ENCODE measurements around the gene PUS3.

PUS3 gene, protein sequence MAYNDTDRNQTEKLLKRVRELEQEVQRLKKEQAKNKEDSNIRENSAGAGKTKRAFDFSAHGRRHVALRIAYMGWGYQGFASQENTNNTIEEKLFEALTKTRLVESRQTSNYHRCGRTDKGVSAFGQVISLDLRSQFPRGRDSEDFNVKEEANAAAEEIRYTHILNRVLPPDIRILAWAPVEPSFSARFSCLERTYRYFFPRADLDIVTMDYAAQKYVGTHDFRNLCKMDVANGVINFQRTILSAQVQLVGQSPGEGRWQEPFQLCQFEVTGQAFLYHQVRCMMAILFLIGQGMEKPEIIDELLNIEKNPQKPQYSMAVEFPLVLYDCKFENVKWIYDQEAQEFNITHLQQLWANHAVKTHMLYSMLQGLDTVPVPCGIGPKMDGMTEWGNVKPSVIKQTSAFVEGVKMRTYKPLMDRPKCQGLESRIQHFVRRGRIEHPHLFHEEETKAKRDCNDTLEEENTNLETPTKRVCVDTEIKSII

DNA sequence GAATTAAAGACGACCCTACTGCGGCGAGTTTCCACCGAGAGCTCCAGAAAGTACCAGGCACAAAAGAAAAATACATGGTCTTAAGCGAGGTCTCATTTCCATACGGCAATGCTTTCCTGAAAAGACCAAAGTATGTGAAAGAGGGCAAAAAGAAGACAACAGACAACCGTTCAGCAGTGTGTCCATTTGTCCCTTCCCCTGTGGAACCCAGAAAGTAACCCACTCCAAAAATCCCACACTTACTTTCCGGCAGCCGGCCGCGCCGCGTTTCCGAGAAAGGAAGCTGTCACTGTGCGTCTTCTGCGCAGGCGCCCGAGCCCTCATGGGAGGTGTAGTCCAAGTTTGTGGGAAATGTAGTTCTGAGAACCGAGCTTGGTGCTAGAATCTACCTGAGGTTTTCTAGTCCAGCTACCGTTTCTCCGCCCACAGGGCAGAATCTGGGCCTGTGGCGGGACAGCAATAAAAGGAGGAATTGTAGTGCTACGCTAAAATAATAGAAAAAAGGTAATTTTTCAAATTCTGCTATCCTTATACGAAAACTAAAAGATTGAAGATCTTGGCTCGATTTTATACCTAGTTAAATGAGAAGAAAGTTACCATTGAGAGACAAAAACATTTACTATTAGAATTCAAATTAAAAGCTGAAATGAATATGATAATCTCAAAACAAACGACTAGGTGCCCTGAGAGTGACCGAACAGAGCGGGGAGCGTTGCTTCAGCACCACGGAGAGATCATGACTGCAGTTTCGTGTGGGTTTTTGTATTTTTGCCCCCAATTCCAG lies at the start of gene PUS3:
TSS of gene PUS3 (minus strand) at position 280 of the 784 bp plus-strand sequence. CDS start 6,922 bp downstream, outside the sequence.
- peak; percentile 23 for DNase-seq

DNA sequence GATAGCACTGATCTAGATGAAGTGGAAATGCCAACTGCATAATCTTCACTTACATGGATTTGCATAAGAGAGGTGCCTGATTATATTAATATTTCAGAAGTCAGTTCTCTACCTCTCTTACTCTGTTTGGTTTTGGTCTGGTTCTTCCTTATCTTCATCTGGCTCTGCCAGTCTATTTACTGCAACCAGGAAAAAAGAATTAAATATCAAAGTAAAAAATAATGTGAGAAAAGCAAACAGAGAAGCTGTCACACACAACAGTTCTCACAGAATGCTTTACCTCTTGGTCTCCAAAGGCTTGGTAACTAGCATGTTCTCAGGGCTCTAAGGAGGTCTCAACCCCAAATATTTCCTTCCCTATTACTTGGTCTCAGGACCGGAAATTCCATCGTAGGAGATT lies 49.6 kb upstream of the PUS3 start:
- no peak for DNase-seq

DNA sequence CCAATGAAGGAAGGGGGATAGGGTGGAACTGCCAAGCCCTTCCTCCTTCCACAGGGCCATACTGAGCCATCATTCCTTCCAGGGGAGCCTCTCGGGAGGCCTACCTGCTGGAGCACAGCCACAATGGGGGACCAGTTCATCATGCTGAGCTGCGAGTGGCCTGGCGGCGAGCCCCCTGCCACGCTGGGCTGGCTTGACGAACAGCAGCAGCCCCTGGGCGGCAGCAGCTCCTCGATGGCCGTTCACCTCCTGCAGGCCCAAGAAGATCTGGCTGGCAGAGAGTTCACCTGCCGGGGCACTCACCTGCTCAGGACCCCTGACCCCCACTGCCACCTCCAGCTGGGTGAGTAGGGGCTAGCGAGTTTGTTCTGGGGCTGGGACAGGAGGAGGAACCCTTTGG lies 48.7 kb upstream of the PUS3 start:
- DNase-seq = no peak

DNA sequence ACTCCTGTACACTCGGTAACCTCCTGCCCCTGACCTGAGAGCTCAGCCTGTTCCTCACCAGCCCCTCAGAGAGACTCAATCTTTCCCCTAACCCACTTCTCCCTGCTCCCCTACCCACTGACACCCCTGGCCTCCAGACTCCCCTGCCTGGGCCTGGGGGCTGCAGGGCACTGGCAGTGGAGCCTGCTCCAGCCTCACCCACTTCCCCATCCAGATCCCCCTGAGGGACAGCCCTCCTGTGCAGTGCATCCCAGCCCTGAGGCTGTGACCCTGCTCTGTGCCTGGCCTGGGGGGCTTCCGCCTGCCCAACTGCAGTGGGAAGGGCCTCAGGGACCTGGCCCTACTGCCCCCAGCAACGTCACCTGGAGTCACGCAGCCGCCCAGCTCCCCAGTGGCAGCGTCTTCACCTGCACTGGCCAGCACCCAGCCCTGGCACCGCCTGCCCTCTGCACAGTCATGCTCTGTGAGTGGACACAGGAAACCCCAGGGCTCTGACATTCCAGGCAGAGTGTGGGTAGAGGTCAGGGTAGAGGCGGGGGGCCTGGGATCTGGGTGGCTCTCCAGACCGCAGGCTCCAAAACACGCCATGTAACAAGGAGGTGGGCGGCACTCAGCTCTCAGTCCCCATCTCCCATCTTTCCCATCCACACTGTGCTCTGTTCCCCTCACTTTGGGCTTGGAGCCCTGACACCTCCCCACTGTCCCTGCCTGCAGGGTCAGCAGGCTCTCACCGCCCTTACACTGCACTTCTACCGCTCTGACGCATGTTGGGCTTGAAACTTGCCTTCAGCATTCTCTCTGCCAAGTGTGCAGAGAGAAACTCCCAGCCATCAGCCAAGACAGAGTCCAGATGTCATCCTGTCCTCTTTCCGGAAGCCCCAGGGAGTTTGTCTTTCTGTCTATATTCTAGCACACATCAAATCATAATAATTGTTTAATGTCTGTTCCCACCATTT lies 48.0 kb upstream of the PUS3 start:
- no peak for DNase-seq

DNA sequence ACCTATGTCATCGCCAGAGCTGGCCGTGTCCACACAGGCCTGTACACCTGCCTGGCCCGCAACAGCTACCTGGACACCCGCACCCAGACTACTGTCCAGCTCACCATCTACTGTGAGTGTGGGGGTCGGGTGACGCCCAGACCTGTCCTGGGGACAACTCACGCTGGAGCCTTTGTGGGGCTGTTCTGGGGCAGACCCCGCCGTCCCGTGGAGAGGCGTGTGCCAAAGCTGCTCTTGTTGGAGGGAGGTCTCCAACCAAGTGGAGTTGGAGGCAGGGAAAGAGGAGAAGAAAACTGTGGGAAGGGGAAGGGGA lies 47.1 kb upstream of the PUS3 start:
- no peak for DNase-seq

DNA sequence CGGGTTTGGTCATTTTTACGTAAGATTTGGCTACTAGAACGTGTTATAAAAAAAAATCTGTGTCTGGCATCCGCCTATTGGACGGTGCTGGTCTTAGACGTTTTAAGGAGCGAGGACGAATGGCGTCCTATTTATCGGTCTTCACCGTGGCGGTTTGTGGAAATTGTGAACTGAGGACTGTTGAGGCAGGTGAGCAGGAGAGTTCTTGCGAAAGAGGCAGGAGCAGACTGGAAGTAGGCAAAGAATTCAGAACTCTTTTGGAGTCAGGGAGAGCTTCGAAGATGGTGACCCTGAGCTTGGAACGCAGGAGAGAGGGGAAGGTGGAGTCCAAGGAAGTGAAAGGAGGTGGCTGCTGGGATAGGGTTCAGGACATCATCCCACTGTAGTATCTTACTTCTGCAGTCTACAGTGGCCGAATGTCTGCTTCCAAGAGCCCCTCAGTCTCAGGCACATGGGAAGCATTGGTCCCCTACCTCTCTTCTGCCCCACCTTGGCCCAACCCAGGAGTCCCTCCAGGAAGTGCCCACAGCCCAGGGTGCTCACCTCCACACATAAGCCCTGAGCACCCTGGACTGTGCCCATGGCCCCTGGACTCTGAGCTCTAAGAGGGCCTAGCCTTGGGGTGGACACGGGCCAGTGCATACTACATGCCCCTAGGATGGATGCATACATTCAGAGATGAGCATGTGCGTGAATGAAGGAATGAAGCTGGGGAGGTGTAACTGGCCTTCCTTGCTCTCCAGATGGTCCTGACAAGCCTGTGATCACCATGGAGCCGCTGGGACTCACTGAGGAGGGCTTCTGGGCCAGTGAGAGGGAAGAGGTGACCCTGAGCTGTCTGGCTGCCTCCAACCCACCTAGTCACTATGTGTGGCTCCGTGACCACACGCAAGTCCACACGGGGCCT lies 46.5 kb upstream of the PUS3 start:
- DNase-seq = no peak

DNA sequence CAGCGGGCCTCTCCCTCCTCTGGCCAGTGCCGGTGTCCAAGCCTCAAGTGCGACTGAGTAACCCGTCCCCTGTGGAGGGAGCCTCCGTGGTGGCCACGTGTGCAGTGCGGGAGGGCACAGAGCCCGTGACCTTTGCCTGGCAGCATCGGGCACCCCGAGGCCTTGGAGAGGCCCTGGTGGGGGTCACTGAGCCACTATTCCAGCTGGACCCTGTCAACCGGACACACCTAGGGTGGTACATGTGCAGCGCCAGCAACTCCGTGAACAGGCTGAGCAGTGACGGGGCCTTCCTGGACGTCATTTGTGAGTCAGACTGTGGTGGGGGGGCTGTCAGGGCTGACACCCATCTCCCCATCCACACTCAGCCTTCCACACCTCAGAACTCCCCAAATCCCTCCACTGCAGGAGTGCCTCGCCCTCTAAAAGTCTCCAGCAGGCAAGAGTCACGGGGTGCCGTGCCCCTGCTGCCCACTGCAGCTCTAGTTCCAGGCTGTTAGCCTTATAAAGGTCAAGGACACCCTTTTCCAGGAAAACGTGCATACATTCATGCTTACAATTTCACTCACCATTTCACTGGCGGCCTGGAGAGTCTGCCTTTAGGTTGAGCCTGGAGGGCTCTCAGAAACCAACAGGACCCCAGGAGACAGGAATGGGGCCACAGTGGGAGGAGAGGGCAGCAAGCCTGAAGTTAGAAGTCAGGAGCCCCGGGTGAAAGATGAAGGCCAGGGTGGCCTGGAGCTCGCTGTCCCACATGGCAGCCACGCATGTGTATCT lies 45.5 kb upstream of the PUS3 start:
- no peak for DNase-seq

DNA sequence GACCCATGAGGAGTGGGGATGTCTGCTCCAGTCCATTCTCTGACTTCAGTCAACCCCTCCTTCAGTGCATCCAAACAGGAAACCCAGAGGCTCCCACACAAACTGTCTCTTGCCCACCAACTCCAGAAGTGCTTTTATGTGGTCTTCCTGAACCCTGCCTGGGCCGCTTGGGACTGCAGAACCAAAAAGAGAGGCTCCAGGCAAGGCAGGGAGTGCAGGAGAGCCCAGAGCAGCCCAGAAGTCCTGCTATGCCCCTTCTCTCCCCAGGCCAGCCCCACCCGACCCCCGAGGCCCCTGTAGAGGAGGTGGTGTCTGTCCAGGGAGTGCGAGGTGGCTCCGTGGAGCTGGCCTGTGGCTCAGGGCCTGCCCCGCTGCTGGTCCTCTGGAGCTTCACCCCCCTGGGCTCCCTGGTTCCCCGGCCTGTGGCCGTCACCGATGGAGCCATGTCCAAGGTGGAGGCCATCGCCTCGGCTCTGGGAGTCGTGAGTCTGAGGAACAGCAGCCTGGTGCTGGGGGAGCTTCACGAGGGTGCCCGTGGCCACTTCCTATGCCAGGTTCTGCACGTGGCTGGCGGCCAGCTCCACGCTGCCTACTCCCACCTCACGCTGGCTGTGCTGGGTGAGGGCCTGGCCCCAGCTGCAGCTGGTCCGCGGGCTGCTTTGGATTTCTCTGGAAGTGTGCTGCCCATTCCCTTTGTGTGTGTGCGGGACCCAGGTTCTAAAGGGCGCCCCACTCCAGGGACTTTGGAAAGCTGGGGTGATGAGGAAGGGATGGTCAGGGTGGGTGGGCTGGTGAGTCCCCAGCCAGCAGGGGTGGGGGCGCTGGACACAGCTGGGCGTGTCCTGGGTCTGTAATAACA lies 44.6 kb upstream of the PUS3 start:
- no peak for DNase-seq

DNA sequence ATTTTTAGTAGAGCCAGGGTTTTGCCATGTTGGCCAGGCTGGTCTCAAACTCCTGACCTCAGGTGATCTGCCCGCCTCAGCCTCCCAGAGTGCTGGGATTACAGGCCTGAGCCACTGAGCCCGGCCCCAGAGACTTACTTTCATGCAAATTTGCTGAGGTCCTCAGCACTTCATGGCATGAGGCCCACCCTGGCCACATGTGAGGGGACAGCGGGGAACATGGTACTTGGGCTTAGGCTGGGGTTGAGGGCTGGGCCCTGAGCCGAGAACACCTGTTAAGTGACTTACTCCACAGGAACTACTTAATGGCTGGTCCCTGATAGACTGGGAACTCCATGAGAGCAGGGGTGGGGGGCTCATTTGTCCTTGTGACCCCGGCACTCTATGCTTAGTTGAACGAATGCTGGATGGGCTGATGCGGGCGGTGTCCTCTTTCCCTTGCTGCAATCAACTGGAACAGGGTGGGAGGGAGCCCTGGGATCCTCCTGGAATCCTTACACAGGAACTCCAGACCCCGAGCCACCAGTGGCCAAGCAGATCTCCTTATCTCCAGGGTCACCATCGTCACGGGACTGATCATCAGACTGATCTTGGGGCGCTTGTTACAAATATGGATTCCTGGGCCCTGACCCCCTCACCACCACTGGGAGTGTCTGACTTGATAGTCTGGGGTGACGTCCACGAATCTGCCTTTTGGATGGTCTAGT lies 43.9 kb upstream of the PUS3 start:
- no peak for DNase-seq

DNA sequence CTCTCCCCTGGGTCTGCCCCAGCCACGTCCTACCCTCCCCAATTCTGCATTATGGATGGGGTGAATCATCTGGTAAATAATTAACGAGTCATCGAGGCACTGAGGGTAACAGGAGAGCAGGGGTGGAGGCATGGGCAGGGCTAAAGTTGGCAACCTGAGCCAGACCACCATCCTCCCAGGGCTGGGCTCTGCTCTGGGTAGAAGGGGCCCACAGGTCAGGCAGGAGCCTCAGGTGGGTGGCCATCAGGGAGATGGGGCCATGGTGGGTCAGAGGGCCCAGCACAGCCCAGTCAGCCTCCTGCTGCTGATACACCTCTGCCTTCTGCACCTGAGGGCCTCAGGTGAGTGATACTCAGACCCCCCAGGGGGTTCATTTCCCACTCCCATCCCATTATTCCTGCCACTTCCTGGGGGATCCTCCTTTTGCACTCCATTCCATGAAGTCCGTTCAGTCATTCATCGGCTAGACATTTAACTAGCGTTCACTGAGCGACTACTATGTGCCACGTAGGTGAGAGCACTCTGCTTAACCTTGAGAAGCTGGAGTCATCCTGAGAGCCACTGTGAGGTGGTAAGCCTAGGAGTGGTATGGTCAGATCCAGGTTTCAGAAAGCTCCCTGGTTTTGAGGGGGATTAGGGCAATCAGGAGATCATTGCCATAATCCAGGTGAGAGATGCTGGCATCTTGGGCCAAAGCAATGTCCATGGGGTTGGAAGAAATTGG lies 43.0 kb upstream of the PUS3 start, which contains the start of gene VSIG10L2:
TSS of gene VSIG10L2 (plus strand) at position 248 of the 724 bp plus-strand sequence. CDS start at position 260, 12 bp downstream.
- DNase-seq = no peak

DNA sequence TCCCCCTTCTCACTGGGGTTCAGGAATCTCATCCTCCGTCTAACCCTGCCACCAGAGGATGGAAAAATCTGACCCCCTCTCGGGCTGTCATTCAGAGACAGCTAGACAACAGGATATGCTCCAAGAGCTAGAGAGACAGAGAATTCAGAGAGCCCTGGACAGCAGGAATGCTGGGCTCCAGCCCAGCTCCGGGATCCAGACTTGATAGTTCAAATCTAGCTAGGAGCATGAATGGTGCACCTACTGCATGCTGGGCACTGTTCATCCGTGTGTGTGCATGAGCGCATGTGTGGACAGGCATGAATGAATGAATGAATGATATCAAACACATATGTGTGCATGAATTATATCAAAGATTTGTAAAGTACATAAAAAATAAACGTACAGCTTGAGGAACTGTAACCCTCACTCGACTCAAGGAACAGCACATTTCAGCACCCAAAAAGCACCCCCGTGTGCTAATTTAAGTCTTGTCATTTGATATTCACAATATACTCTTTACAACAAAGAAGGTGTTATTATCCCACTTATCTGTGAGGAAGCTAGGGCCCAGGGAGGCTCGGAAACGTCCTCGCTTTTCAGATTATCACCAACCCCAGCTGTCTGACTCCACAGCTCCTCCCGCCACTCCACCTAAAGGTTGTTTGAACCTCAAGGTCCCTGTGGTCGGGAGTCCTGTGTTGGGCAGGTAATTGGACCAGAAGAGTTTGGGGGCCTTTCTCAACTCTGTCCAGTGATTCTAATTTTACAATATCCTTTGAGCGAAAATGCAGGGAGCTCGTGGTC lies 42.2 kb upstream of the PUS3 start:
- DNase-seq = no peak

DNA sequence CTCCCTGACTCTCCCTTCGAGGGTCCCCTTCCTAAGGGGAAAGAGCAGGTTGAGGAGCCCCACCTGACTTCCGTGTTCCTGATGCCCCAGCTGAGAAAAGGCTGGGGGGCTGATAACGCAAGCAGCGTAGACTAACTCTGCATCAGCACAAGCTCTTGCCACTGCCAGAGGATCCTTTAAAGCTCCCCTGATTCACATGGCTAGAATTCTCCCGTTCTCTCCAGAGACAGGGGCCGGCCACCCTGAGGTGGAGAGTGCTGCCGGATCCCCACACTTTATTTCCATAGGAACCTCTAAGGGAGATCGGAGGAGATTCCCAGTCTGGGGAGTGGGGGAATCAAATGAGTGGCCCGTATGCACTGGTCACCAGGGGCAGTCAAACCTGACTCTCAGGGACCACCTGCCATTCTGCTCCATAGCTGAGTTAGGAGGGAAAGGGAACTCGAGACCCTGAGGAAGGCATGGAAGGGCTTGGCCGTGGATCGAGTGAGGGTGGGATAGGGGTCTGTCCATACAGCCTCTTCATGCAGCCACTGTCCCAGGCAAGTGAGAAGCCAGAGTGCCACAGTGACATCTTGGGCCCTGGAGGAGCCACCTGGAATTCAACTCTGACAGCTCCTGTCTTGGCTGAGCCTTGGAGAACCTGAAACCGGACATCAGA lies 41.5 kb upstream of the PUS3 start:
- DNase-seq = no peak

DNA sequence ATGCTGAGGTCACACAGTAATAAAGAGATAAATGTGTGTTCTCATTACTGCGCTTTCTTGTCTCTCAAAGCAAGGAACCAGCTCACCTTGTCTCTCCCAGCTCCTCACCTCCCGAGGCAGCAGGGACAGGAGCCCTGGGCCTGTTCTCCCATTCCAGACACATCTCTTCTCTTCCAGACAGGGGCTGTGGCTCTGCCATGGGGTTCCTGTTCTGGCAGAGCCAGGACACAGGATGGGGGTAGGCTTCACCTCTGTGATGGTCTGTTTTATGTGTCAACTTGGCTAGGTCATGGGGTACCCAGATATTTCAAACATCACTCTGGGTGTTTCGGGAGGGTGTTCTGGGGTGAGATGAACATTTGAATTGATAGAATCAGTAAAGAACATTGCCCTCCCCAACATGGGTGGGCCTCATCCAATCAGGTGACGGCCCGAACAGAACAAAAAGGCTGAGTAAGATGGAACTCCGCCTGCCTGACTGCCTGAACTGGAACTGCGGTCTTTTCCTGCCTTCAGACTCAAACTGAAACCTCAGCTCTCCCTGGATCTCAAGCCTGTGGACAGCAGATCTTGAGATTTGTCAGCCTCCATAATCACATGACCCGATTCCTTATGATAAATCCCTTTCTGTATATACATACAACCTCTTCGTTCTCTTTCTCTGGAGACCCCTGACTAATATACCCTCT lies 40.8 kb upstream of the PUS3 start:
- no peak for DNase-seq

DNA sequence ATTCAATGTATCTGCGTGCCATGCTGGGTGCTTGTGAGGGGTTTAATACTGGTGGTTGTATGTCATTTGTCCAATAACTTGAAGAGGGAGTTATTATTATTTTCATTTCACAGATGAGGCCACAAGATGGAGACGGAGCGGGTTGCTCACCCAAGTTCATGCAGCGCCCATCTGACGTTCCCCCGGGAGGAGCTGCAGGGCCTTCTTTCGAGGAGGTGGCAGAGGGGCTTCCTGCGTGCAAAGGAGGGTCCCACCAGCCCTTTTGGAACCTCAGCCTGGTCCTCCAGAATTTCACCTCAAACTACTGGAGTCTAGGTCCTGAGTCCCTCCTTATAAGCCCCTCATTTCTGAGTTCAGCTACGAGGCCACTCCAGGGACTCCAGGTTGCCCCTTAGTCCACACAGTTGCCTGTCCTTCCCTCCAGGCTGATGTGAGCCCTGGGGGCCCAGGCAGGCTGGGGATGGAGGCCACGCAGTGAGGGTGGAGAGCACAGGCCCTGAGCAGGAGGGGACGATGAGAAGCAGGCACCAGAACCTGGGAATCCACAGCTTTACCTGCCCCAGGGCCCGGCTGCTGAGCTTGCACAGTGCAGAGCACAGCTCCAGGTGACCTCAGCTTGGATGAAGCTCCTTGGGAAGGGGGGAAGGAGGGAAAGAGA lies 39.9 kb upstream of the PUS3 start:
- DNase-seq = no peak

DNA sequence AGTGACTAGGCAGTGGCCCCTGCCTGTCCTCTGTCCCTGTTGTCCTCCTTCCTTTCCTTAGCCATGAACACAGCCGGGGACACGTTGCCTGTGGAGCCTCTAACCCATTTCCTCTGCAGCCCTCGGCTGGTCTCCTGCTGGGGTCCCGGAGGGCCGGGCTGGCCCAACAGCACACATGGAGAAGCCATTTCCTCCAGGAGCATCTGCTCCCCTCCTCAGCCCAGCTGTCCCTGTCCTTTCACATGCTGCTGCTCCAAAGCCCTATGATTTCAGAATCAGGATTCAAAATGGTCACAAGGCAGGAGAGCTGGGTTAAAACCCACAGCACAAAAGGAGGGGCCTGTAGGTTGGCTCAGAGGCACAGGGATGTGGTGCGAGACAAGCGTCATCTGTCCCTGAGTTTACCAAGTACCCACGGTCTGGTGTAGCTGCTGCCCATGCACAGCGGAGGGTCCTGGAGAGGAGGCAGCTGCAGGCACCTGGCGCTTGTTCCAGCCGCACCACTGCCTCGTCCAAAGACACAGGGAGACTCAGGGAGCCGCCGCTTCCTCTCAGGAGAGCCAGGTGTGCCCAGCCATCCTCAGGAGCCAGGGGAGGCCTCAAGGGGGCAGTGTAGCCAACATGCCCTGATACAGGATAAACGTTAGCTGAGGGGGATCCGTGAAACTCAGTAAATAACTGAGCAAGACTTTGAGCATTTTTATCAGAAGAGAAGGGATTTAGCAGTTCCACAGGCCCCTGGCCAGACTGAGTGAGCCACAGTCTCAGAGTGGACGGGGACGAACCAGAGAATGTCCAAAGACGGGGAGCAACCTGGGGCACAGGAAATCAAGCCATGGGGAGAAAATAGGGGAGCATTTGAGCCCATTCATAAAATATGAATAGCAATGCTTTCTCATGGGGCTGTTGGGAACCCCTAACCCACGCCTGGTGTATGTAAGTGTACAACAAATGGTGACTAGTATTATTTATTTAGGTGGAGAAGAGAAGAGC lies 38.9 kb upstream of the PUS3 start:
- no peak for DNase-seq
